Suppressor macrophage treated with lipopolysaccharide for 4 hours (primary cell): ENCODE data around the gene GIT2.
"Not testable (repeated sequence)": the region's sequence is repeated elsewhere in the genome, so short reads cannot be mapped to it uniquely, and the experiment has no call there.

Experiments
- DNase-seq: peaks from one replicate; pipeline ENCODE4 v3.0.0-alpha.2; 2020

The GIT2 gene

GRCh38 chr12:109940339-109940923, 55.7 kb downstream of the GIT2 start:
- no peak for DNase-seq

- no peak for DNase-seq
Observed at GRCh38 chr12:109939504-109939903, 56.7 kb downstream of the GIT2 start.

DNA sequence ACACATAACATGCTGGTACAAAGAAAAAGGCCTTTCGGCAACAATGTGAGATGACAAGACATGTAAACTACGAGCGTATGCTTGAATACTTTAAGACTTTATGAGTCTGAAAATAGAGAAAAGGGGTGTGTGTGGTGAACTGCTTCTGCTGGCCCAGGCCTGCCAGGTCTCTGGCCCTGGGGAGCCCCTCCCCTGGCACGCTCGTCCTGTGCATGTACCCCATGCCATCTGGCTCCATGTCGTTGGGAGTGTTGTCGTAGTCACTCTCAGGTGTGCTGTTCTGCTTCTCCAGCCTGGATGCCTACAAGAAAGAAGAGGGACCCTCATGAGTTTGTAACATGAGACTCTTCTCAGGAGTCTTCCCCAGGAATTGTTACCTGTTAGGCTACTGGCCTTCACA, 57.2 kb downstream of the GIT2 start:
- DNase-seq: no peak

- no peak for DNase-seq
Observed at GRCh38 chr12:109937371-109937770, 58.8 kb downstream of the GIT2 start.

- no peak for DNase-seq
Observed at GRCh38 chr12:109934026-109934425, 62.1 kb downstream of the GIT2 start.

- DNase-seq: no peak
Observed at GRCh38 chr12:109932878-109933503, 63.2 kb downstream of the GIT2 start.

DNA sequence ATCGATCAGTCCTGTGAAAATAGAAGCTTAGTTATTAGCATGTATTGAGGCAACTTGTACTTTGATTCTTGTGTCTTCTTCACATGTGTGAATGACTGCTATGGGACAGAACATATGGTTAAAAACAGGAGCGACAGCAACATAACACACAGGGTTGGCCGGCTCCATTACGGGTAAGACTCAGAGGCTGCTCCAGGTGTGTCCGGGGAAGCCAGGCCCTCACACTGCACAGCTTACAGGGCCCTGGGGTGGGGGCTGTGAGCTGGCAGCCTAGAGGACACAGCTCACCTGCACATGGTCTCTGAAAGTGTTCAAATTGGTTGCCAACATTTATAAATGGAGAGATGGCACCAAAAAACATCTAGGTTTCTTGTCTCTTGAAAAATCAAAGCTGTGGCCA, 65.0 kb downstream of the GIT2 start:
- no peak for DNase-seq

DNA sequence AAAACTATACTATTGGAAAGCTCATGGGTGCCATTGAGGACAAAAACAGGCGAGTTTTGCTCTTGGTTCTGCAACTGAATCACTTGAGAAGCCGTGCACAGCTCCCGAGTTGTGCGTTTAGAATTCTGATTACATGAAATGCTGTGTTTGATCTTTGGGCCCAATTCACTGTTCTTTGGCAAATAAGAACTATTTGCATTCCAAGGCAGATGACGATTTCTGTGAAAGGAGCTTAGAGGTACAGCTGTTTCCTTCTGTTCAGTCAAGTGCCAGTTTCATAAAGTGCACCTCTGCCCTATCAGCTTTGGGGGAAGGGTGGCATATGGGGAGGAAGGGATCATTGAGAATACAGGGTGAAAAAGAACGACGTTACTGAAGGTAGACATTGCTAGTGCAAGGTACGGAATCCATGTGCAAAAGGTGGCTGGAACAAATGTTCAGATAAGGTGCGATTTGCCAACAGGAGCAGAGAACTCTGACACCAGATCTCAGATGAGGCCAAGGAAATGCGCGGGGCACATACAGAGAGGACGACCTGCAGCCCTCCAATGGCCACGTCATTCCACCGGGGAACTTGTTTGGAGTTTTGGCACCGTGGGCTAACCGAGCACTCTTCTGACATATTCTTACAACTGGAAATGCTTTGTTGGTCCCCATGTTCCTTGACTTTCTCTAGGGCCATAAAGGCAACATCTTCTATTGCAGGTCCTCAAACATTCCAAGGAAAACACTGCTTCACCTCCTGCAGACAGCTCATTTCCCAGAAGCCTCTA, 66.0 kb downstream of the GIT2 start:
- DNase-seq: no peak

- DNase-seq: not testable (repeated sequence)
Observed at GRCh38 chr12:109929326-109929725, 66.8 kb downstream of the GIT2 start.

DNA sequence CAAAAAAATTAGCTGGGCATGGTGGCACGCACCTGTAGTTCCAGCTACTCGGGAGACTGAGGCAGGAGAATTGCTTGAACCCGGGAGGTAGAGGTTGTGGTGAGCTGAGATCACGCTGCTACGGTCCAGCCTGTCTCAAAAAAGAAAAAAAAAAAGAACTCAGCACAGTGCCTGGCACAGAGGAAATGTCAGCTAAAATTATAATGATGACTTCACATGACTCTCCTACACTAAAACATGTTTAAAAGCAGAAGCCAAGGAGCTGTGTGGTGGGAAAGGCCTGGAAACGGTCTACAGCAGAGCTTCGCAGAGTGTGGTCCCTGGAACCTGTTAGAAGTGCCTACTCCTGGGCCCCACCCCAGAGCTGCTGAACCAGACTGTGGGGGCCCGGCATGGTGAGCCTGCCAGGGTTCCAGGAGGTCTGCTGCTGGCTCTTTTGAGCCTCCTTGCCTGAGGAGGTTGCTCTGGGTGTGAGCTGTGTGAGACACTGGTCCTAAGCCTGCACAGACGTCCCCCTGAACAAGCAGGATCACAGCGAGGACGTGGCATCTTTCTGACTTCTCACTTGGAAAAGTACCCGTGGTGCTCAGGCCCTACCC, 68.0 kb downstream of the GIT2 start:
- no peak for DNase-seq

GRCh38 chr12:109927622-109928021, 68.5 kb downstream of the GIT2 start:
- peak; percentile 48 for DNase-seq

GRCh38 chr12:109926488-109927210, 69.5 kb downstream of the GIT2 start:
- DNase-seq: no peak

- DNase-seq: no peak
Observed at GRCh38 chr12:109926016-109926415, 70.2 kb downstream of the GIT2 start.

DNA sequence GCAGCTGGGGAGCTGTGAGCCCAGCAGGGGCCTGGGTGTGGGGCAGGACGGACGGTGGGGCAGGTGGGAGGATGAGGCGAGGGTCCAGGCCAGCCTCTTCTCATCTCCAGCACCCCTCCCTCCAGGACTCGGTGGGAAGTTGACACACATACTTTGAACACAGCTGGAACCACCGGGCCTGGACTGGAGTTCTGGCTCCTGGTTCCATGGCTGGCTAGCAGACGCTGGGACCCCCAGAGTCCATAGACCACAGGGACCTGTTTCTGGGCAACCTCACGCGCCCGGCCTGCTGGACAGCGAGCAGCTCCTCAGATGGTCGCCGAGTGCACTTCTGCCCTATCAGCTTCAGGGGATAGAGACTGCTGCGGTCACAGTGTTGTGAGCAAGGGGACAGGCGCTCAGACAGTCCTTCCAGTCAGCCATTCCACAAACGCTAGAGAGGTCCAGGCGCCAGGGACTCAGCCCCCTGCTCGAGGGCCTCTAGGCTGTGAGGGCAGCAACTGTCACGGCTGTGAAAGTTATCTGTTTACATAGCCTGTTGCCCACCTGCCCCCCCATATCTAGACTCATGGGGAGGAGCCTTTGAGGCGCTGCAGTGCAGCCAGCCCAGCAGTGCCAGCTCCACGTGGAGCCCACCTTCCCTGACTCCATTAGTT, 70.9 kb downstream of the GIT2 start:
- no peak for DNase-seq

- DNase-seq: no peak
Observed at GRCh38 chr12:109923481-109924245, 72.5 kb downstream of the GIT2 start.

DNA sequence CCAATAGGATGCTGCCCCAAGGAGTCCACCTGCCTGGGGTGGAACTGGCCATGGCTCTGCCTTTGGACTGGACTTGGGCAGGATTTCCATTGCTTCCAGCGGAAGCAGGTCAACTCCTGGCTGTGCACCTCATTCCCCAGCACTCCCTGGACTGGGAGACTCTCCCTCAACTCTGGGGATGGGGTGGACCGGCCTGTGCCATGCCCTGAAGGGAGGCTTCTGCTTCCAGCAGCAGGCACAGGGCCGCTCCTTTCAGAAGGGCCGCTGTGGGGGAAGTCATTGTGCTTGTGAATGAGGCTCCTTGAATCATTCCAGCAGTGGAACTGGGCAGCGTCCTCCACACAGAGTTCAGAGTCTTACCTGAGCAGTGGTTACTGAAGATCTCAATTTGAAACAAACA, 73.1 kb downstream of the GIT2 start:
- no peak for DNase-seq

DNA sequence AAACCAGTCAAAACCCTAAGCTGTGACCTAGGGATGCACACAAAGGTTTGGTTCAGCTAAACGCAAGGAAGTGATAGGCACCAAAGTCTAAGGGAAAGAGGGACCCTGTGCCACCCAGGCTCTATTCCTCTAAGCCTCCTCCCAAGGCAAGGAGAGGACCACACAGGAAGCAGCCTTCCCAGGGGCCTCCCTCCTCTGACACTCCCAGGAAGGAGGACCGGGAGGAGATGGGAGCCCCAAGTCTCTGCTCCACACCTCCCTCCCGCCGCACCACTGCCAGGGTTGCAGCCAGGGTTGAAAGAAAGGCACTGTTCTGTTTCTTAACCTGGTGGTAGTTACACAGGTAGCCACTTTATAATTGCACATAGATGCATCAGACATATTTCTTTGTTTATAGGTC, 74.2 kb downstream of the GIT2 start:
- DNase-seq: no peak

- no peak for DNase-seq
Observed at GRCh38 chr12:109920261-109920780, 75.8 kb downstream of the GIT2 start.

GRCh38 chr12:109919456-109919855, 76.7 kb downstream of the GIT2 start:
- no peak for DNase-seq

GRCh38 chr12:109916045-109916444, 80.1 kb downstream of the GIT2 start:
- DNase-seq: no peak

- DNase-seq: no peak
Observed at GRCh38 chr12:109915171-109916040, 80.8 kb downstream of the GIT2 start.
